GM12873 (cell line): ENCODE results near the gene DLG3.

Experiments used
- CTCF ChIP-seq: IDR thresholded peaks from 2 replicates; pipeline ENCODE4 v1.5.1; 2012; ENCODE audit warnings: low read depth, mild to moderate bottlenecking, moderate library complexity, low read length, control low read depth; ENCODE audit not compliant: insufficient read depth; ENCODE audit errors: missing control alignments

The DLG3 gene

GRCh38 chrX:70442224-70442623 lies 2.4 kb upstream of the DLG3 start:
- no peak for TF ChIP-seq CTCF

GRCh38 chrX:70444946-70445656 lies 466 bp downstream of the DLG3 start:
- TF ChIP-seq CTCF = no peak

GRCh38 chrX:70445951-70446350 lies 1.3 kb downstream of the DLG3 start:
- TF ChIP-seq CTCF = no peak

- no peak for TF ChIP-seq CTCF
These were observed 2.0 kb downstream of the DLG3 start for GRCh38 chrX:70446380-70447350.

GRCh38 chrX:70449457-70449966 lies 4.9 kb downstream of the DLG3 start:
- no peak for TF ChIP-seq CTCF

- TF ChIP-seq CTCF = peak; percentile 73
These were observed 7.6 kb downstream of the DLG3 start for GRCh38 chrX:70452143-70452733.
